GM06990 (cell line): ENCODE measurements around the gene SRGAP1.

Experiments
- DNase-seq: peaks from one replicate; pipeline ENCODE4 v3.0.0-alpha.2; 2011; ENCODE audit not compliant: insufficient read length; ENCODE audit errors: extremely low read depth
- H3K27me3 ChIP-seq: replicated peaks from 2 replicates; pipeline ENCODE4 v1.6.0; 2011; ENCODE audit warnings: low read length; ENCODE audit not compliant: control insufficient read depth, insufficient read depth
- H3K36me3 ChIP-seq: 2 replicates; pipeline ENCODE4 v1.5.1; 2011; ENCODE audit warnings: low read length; ENCODE audit not compliant: control insufficient read depth, insufficient read depth
- H3K4me3 ChIP-seq: replicated peaks from 2 replicates; pipeline ENCODE4 v1.5.1; 2011; ENCODE audit warnings: low read depth, mild to moderate bottlenecking, control low read depth, low read length
- TF ChIP-seq, protein P1 (sequence below): IDR thresholded peaks from 2 replicates; pipeline ENCODE4 v1.5.1; 2011; ENCODE audit warnings: low read length, control low read depth, mild to moderate bottlenecking, inconsistent platforms; ENCODE audit not compliant: insufficient read depth, poor library complexity, severe bottlenecking

The SRGAP1 gene

DNA sequence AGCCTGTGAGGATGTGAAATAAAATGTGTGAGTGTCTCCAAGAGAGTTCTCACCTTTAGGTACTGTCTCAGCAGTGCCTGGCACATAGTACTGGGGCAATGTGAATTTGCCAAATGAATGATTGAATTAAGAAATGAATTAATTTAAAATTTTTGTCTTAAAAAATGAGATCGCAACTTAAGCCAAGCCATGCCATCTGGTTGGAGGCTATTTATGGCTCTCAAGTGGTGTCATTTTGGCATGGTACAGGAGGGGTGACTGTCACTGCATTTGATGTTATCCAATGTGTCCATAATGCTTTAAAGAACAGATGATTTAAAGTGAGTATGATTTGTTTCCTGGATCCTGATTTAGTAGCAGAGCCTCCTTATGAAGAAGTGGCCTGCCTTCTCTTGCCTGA, 80.3 kb downstream of the SRGAP1 start:
- Histone ChIP-seq H3K27me3 (no peaks in the 10 kb centered on the region; the same call in 1 of the 2 replicates), H3K36me3 (no peaks in the 10 kb centered on the region), H3K4me3 (no peak overlapping the region)
- DNase-seq = no peak
- TF ChIP-seq, protein P1, sequence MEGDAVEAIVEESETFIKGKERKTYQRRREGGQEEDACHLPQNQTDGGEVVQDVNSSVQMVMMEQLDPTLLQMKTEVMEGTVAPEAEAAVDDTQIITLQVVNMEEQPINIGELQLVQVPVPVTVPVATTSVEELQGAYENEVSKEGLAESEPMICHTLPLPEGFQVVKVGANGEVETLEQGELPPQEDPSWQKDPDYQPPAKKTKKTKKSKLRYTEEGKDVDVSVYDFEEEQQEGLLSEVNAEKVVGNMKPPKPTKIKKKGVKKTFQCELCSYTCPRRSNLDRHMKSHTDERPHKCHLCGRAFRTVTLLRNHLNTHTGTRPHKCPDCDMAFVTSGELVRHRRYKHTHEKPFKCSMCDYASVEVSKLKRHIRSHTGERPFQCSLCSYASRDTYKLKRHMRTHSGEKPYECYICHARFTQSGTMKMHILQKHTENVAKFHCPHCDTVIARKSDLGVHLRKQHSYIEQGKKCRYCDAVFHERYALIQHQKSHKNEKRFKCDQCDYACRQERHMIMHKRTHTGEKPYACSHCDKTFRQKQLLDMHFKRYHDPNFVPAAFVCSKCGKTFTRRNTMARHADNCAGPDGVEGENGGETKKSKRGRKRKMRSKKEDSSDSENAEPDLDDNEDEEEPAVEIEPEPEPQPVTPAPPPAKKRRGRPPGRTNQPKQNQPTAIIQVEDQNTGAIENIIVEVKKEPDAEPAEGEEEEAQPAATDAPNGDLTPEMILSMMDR = no peak

DNA sequence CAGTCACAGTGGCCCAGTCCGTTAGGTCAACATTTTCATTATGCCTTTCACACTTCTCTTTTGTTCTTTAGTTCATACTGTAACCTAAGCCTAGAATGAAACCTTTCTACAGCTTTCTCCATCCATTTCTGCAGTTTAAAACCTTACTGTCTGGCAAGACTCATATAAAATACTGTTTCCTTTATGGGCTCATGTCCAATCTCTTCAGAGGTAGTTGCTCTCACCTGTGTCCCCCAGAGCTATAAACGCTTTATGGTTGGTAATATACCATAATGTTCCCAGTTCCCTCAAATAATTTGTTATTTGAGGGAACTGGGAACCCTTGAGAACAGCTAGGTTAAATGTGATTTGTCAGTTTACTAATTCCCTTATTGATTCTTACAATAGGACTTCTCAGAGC, 83.0 kb downstream of the SRGAP1 start:
- TF ChIP-seq, protein P1 = no peak
- no peak overlapping the region for H3K4me3 ChIP-seq
- DNase-seq = no peak
- H3K27me3 ChIP-seq = no peaks in the 10 kb centered on the region
- no peaks in the 10 kb centered on the region for H3K36me3 ChIP-seq

DNA sequence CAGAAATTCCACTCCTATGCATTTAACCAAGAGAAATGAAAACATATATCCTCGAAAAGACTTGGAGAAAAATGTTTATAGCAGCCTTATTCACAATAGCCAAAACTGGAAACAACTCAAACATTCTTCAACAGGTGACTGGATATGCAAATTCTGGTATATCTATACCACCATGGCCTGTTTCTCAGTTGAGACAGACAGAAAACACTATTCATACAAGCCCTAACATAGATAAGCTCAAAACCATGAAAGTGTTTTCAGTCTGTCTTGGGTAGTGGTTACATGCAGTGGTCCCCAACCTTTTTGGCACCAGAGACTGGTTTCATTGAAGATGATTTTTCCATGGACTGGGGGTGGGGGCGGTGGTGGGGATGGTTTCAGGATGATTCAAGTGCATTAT, 83.8 kb downstream of the SRGAP1 start:
- no peak for DNase-seq
- H3K4me3 ChIP-seq = no peak overlapping the region
- H3K27me3 ChIP-seq = no peaks in the 10 kb centered on the region
- no peaks in the 10 kb centered on the region for H3K36me3 ChIP-seq
- TF ChIP-seq, protein P1 = no peak

DNA sequence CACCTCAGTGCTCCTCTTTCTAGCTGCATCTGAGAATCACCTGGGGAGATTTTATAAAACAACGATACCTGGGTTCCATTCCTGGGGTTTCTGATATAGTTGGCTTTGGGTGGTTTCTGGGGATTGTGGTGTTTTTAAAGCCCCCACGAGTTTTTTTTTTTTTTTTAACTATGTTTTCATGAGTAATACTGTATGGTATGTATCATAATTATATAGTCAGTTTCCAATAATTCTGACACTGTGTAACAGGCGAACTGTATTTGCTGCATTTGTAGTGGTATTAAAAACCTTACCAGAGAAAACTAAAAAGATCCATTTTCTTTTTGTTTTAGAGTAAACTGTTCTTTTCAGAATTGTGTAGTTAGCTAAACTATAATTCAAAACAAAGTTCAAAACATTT, 84.9 kb downstream of the SRGAP1 start:
- TF ChIP-seq, protein P1 = no peak
- H3K27me3 ChIP-seq = no peaks in the 10 kb centered on the region
- no peak overlapping the region for H3K4me3 ChIP-seq
- no peak for DNase-seq
- H3K36me3 ChIP-seq = no peaks in the 10 kb centered on the region

DNA sequence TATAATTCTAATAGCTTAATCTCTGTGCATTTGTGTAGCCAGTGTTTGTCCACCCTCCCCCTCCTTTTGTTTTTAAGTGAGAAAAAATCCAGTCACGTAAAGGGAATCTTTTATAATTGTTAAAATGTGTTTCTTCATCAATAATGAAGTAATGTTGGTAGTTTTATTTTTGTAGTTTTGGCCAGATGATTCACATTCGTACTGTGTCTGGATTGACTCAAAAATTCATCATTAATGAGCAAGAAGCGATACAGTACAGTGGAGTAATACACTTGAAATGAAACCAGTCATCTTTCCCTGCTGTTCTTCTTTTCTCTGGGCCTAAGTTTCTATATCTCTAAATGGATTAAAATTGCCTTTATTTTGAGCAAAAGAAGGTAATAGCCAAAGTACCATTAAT, 86.5 kb downstream of the SRGAP1 start:
- H3K27me3 ChIP-seq = no peaks in the 10 kb centered on the region
- TF ChIP-seq, protein P1 = no peak
- no peaks in the 10 kb centered on the region for H3K36me3 ChIP-seq
- H3K4me3 ChIP-seq = no peak overlapping the region
- no peak for DNase-seq

DNA sequence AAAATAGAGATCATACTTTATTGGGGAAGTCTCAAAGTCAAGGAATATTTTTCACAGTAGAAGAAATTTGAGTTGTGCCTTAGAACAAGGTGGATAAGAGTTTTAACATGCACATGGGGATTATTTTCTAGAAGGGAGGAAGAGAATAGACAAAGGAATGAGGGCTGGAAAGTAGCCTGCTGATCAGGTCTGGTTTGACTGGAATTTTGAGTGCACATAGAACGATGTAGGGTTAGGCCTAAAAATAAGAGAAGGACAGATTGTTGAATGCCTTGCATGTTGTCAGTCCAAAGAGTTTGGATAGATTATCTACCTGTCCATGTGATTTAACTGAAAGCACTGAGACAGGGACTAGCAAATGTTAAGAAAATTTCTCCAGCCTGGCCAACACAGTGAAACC, 87.2 kb downstream of the SRGAP1 start:
- no peaks in the 10 kb centered on the region for H3K36me3 ChIP-seq
- H3K27me3 ChIP-seq = no peaks in the 10 kb centered on the region
- TF ChIP-seq, protein P1 = no peak
- H3K4me3 ChIP-seq = no peak overlapping the region
- no peak for DNase-seq
